K562 (cell line): ENCODE results near the gene FBXO4. TPM values are rescaled to one million over a fixed set of nuclear protein-coding genes. Genes with fewer than 3 reads are reported as not detected.
A peak's percentile ranks its signal among the peaks of the same experiment; 100 is the strongest.
"Not testable (repeated sequence)": the region's sequence is repeated elsewhere in the genome, so short reads cannot be mapped to it uniquely, and the experiment has no call there.

Experiments
- ATAC-seq: fragments of 200-7000 bp; cut with Tn5 transposase; 3 replicates; pipeline ENCODE4 v1.9.1; 2020; ENCODE audit warnings: moderate library complexity
- BruUV-seq: library from RNA; stranded (reverse); fragments of 400-500 nt; replicated peaks from 2 replicates; lab custom pipeline; 2021; lab: Mats Ljungman, UMichigan
- CTCF ChIA-PET: fragments of 300-600 bp; formaldehyde crosslinking; extraction: SDS; loops from one replicate; lab custom pipeline; 2021; ENCODE audit warnings: low intra/inter-chr PET ratio; lab: Yijun Ruan, JAX
- POLR2A ChIA-PET: fragments of 300-600, 350-650 bp; sonication (Branson Sonifier 250); formaldehyde crosslinking; extraction: SDS; loops from one replicate; lab custom pipeline; 2021; ENCODE audit warnings: antibody characterized with exemption, inconsistent platforms; lab: Yijun Ruan, JAX
- DNase-seq, 4 experiments: peaks; one replicate each; pipeline versions ENCODE4 v3.0.0 to v3.0.0-alpha.2; 2011 to 2018; ENCODE audit warnings: low spot score in 3 of 4, mixed read lengths in 3 of 4; ENCODE audit errors: extremely low read depth in 1 of 4
- FAIRE-seq: peaks from 2 replicates; lab custom pipeline; 2011; peaks lifted over from hg19 to GRCh38; lab: Jason Lieb, UNC
- H2AFZ ChIP-seq: 2 replicates; pipeline ENCODE4 v1.6.0; 2011; ENCODE audit warnings: low read depth, low read length, control low read depth, inconsistent platforms
- H3K27ac ChIP-seq: fragments of 200-600 bp; 3 replicates; pipeline ENCODE4 v1.8.0; 2011; ENCODE audit warnings: low read depth, mild to moderate bottlenecking, control low read depth, inconsistent platforms, low read length, moderate library complexity, mixed read lengths; ENCODE audit errors: extremely low read depth
- H3K27me3 ChIP-seq, 2 experiments: fragments of 300-600 bp in 1 of 2; 2 replicates in 1 of 2; 3 replicates in 1 of 2; pipeline versions ENCODE4 v1.6.0 to v1.8.0; 2011; ENCODE audit warnings: inconsistent platforms in 2 of 2, low read length in 2 of 2, mild to moderate bottlenecking in 1 of 2, mixed read lengths in 1 of 2, moderate library complexity in 1 of 2; ENCODE audit not compliant: control insufficient read depth in 2 of 2, insufficient read depth in 2 of 2
- H3K36me3 ChIP-seq: fragments of 300-600 bp; 3 replicates; pipeline ENCODE4 v1.8.0; 2011; ENCODE audit warnings: mild to moderate bottlenecking, low read length, inconsistent platforms; ENCODE audit not compliant: control insufficient read depth, insufficient read depth
- H3K4me1 ChIP-seq, 2 experiments: fragments of 200-600 bp in 1 of 2; replicated peaks in 1 of 2; 2 replicates in 1 of 2; 3 replicates in 1 of 2; pipeline versions ENCODE4 v1.5.1 to v1.8.0; 2011; ENCODE audit warnings: inconsistent platforms in 2 of 2, low read length in 2 of 2, mild to moderate bottlenecking in 1 of 2, mixed read lengths in 1 of 2, moderate library complexity in 1 of 2; ENCODE audit not compliant: control insufficient read depth in 2 of 2, insufficient read depth in 2 of 2
- H3K4me2 ChIP-seq: 2 replicates; pipeline ENCODE4 v1.6.1; 2011; ENCODE audit warnings: low read length, control low read depth, inconsistent platforms, mixed read lengths; ENCODE audit not compliant: insufficient read depth
- H3K4me3 ChIP-seq: fragments of 200-600 bp; sonication (generic), shearing (Covaris generic); 2 replicates; pipeline ENCODE4 v1.5.1; 2016; ENCODE audit warnings: control low read depth, inconsistent platforms
- H3K79me2 ChIP-seq: fragments of 200-600 bp; 3 replicates; pipeline ENCODE4 v1.8.0; 2011; ENCODE audit warnings: low read length, inconsistent platforms; ENCODE audit not compliant: control insufficient read depth, insufficient read depth
- H3K9ac ChIP-seq, 2 experiments: 2 replicates each; pipeline versions ENCODE4 v1.6.0 to v1.6.1; 2011; ENCODE audit warnings: low read depth in 2 of 2, low read length in 2 of 2, control low read depth in 1 of 2, inconsistent platforms in 1 of 2, mild to moderate bottlenecking in 1 of 2, mixed read lengths in 1 of 2; ENCODE audit not compliant: insufficient read depth in 1 of 2
- H3K9me1 ChIP-seq: one replicate; pipeline ENCODE4 v1.6.0; 2011; ENCODE audit warnings: inconsistent platforms, mild to moderate bottlenecking, low read length, moderate library complexity; ENCODE audit not compliant: control insufficient read depth, insufficient read depth
- H3K9me3 ChIP-seq: replicated peaks from 2 replicates; pipeline ENCODE4 v1.5.1; 2011; ENCODE audit warnings: low read depth, low read length, inconsistent platforms; ENCODE audit not compliant: control insufficient read depth, insufficient read depth
- H4K20me1 ChIP-seq: replicated peaks from 2 replicates; pipeline ENCODE4 v1.6.1; 2011; ENCODE audit warnings: low read length, inconsistent platforms, mixed read lengths; ENCODE audit not compliant: control insufficient read depth, insufficient read depth
- U2AF1 ChIP-seq: fragments of 200-400 bp; formaldehyde crosslinking; optimal IDR thresholded peaks from 2 replicates; pipeline ENCODE3; 2017; ENCODE audit warnings: mild to moderate bottlenecking, low read depth, low read length, moderate library complexity
- ZNF431 ChIP-seq: sonication (generic); formaldehyde crosslinking; IDR thresholded peaks from 2 replicates; pipeline ENCODE4 v1.8.0; 2022; ENCODE audit warnings: mild to moderate bottlenecking, missing genetic modification reagents
- WGBS: fragments of 100-300 bp; shearing (Covaris generic); methylation state at CpG from one replicate; pipeline ENCODE4 v1.1.6; 2016; ENCODE audit warnings: low coverage, mixed read lengths; ENCODE audit not compliant: insufficient coverage; ENCODE audit errors: missing lambda C conversion rate; 5-methylcytosine and 5-hydroxymethylcytosine counted together
- in situ Hi-C: fragments of 300-500 bp; cut with MboI; formaldehyde crosslinking; loops from 4 replicates; pipeline ENCODE4 v1.15.0; 2018; ENCODE audit warnings: inconsistent platforms, mixed read lengths
- intact Hi-C: fragments of 100-400 bp; cut with micrococcal nuclease; formaldehyde crosslinking; loops from 2 replicates; pipeline ENCODE4 v1.14.2; 2022
- polyA plus RNA-seq, 8 experiments: library from polyadenylated mRNA; depleted of rRNA in 4 of 8; stranded (reverse) in 5 of 8; unstranded in 3 of 8; fragments of >200 nt; fragmentation: Nextera tagmentation in 2 of 8; fragmentation: Illumina TruSeq in 1 of 8; extraction: Ambion mirVana in 2 of 8; extraction: Trizol in 1 of 8; gene quantifications; 2 replicates each; pipeline versions ENCODE4 v1.2.1 to v1.2.3, GENCODE V29; 2011 to 2014; ENCODE audit warnings: inconsistent platforms in 1 of 8, missing spikeins in 1 of 8
- total RNA-seq, 7 experiments: library from RNA; depleted of rRNA in 6 of 7; stranded (reverse); fragments of >200 nt in 6 of 7; fragmentation: Illumina TruSeq in 2 of 7; extraction: Trizol in 2 of 7; gene quantifications; 2 replicates each; pipeline versions ENCODE4 v1.2.1 to v1.2.3, GENCODE V29; 2011 to 2021; ENCODE audit warnings: low replicate concordance in 1 of 7
- TF ChIP-seq, protein P1 (sequence below), 2 experiments: fragments of 450-650 bp in 1 of 2; sonication (generic) in 1 of 2; formaldehyde crosslinking in 1 of 2; IDR thresholded peaks; 2 replicates each; pipeline versions ENCODE4 v1.7.1 to v1.9.0; 2016 to 2022; ENCODE audit warnings: inconsistent platforms in 1 of 2, mild to moderate bottlenecking in 1 of 2, missing genetic modification reagents in 1 of 2

The FBXO4 gene
- total and polyA plus RNA-seq, 9 of the 15 experiments (the other 6 are each of a cell fraction or from before 2014, with no cell fraction given) = 5.9 to 33.4 (median 19.6) TPM

GRCh38 chr5:41940641-41941040, 15.6 kb downstream of the FBXO4 start:
- CTCF ChIA-PET = no interaction called here
- Histone ChIP-seq H3K4me3 (no peak overlapping the region), H3K4me2 (no peak overlapping the region), H3K27ac (no peak overlapping the region), H4K20me1 (no peaks in the 10 kb centered on the region), H3K4me1 (no peaks in the 10 kb centered on the region), H3K9me3 (no peaks in the 10 kb centered on the region), H3K36me3 (peaks cover 8% of the 10 kb centered on the region; the same call in 2 of the 3 replicates), H3K9me1 (no peaks in the 10 kb centered on the region), H3K79me2 (no peaks in the 10 kb centered on the region), H3K27me3 (no peaks in the 10 kb centered on the region), H2AFZ (no peak overlapping the region), H3K9ac (no peak overlapping the region)
- 89% methylated on average over 1 of the region's 1 CpG for WGBS
- no TSS peak for BruUV-seq
- ATAC-seq (no peak), DNase-seq (no peak), FAIRE-seq (no peak)
- POLR2A ChIA-PET = interaction anchor here (0.6 to 0.7 kb wide), 2 partner anchors 11 to 884 kb away, joined by 3 read pairs; no protein-coding TSS in a partner anchor
- TF ChIP-seq, protein P1, sequence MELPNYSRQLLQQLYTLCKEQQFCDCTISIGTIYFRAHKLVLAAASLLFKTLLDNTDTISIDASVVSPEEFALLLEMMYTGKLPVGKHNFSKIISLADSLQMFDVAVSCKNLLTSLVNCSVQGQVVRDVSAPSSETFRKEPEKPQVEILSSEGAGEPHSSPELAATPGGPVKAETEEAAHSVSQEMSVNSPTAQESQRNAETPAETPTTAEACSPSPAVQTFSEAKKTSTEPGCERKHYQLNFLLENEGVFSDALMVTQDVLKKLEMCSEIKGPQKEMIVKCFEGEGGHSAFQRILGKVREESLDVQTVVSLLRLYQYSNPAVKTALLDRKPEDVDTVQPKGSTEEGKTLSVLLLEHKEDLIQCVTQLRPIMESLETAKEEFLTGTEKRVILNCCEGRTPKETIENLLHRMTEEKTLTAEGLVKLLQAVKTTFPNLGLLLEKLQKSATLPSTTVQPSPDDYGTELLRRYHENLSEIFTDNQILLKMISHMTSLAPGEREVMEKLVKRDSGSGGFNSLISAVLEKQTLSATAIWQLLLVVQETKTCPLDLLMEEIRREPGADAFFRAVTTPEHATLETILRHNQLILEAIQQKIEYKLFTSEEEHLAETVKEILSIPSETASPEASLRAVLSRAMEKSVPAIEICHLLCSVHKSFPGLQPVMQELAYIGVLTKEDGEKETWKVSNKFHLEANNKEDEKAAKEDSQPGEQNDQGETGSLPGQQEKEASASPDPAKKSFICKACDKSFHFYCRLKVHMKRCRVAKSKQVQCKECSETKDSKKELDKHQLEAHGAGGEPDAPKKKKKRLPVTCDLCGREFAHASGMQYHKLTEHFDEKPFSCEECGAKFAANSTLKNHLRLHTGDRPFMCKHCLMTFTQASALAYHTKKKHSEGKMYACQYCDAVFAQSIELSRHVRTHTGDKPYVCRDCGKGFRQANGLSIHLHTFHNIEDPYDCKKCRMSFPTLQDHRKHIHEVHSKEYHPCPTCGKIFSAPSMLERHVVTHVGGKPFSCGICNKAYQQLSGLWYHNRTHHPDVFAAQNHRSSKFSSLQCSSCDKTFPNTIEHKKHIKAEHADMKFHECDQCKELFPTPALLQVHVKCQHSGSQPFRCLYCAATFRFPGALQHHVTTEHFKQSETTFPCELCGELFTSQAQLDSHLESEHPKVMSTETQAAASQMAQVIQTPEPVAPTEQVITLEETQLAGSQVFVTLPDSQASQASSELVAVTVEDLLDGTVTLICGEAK (IDR thresholded peaks at IDR 0.05) = 0 out of 2 replicates have a peak, but pooled peaks have one; percentile 38
- TF ChIP-seq, protein P1 (CRISPR knock-in tag; IDR thresholded peaks at IDR 0.05) = no peak
- no peak for TF ChIP-seq U2AF1
- TF ChIP-seq ZNF431 (CRISPR knock-in tag) = no peak
- in situ Hi-C loops = no loop called here
- intact Hi-C loops = no loop called here

- H3K79me2 ChIP-seq, H4K20me1 ChIP-seq, CTCF ChIA-PET, in situ Hi-C loops, ATAC-seq, H2AFZ ChIP-seq, DNase-seq, BruUV-seq, H3K27ac ChIP-seq, H3K4me2 ChIP-seq, H3K4me3 ChIP-seq, H3K9ac ChIP-seq, intact Hi-C loops, H3K4me1 ChIP-seq, H3K9me1 ChIP-seq, FAIRE-seq, H3K9me3 ChIP-seq, H3K27me3 ChIP-seq, H3K36me3 ChIP-seq: not testable (repeated sequence)
- WGBS = 40% methylated on average over 7 of the region's 7 CpGs
- POLR2A ChIA-PET = interaction anchor here (2.2 kb wide), 1 partner anchor 20 kb away, joined by 6 read pairs; the partner anchor contains the start of gene FBXO4
These were observed 20.4 kb downstream of the FBXO4 start for GRCh38 chr5:41945332-41945955.
